Measurements from ENCODE around the gene MDGA2.
A peak's percentile ranks its signal among the peaks of the same experiment; 100 is the strongest.

Gene MDGA2

GRCh38 chr14:47705683-47706082, 30.3 kb upstream of the MDGA2 start:
- no peaks in the 10 kb centered on the region for H3K27me3 Mint-ChIP-seq (ENCODE audit: low read depth)
- no peaks in the 10 kb centered on the region for H3K4me1 Mint-ChIP-seq
- H3K4me3 Mint-ChIP-seq: no peak overlapping the region
- no peaks in the 10 kb centered on the region for H3K36me3 Mint-ChIP-seq (ENCODE audit: low read depth)
- peaks cover 4% of the 10 kb centered on the region for H3K9me3 Mint-ChIP-seq
- TF ChIP-seq CTCF (IDR thresholded peaks at IDR 0.05; ENCODE audit: unreplicated experiment in 3 of 3): no peak
- no peak overlapping the region for H3K27ac Mint-ChIP-seq

DNA sequence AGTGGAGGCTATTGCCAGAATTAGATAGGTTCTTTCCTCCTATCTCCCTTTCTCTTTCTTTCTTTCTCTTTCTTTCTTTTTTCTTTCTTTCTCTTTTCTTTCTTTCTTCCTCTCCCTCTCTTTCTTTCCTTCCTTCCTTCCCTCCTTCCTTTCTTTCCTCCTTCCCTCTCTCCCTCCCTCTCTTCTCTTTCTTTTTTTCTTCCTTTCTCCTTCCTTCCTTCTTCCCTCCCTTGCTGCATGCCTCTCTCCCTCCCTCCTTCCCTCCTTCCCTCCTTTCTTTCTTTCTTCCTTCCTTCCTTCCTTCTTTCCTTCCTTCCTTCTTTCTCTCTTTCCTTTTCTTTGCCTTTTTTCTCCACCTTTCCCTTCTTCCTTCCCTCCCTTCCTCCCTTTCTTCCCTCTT, 16.4 kb upstream of the MDGA2 start:
- Mint-ChIP-seq H3K9me3 (peaks cover 6% of the 10 kb centered on the region), H3K4me3 (no peak overlapping the region), H3K4me1 (no peaks in the 10 kb centered on the region), H3K27me3 (ENCODE audit: low read depth) (no peaks in the 10 kb centered on the region), H3K27ac (no peak overlapping the region), H3K36me3 (ENCODE audit: low read depth) (no peaks in the 10 kb centered on the region)
- no peak for TF ChIP-seq CTCF (IDR thresholded peaks at IDR 0.05; ENCODE audit: unreplicated experiment in 3 of 3)

DNA sequence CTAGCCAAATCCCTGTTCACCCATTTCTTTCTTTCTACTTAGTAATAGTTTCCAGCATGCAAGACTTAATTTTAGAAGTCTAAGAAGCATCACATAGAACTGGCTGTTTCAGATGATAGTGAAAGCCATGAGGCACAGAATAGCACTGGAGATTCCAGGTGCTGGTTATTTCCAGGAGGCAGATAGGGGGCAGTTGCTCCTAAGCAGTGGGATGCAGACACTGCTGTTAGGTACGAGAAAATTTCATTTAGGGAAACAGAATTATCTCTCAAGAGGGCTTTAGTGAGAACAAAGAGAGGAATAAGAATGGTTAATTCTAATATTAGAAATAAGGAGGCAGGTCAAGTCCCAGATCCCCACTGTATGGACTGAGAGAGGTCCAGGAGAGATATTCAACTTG, 3.6 kb upstream of the MDGA2 start:
- H3K27me3 Mint-ChIP-seq (ENCODE audit: low read depth): peaks cover 43% of the 10 kb centered on the region
- H3K9me3 Mint-ChIP-seq: no peaks in the 10 kb centered on the region
- H3K27ac Mint-ChIP-seq: no peak overlapping the region
- H3K4me1 Mint-ChIP-seq: peaks cover 10% of the 10 kb centered on the region
- H3K36me3 Mint-ChIP-seq (ENCODE audit: low read depth): no peaks in the 10 kb centered on the region
- TF ChIP-seq CTCF (IDR thresholded peaks at IDR 0.05; ENCODE audit: unreplicated experiment in 3 of 3): peak in 2 of 3 experiments; percentile 13 to 36
- peak overlapping the region in 1 of 3 experiments; percentile 13 for H3K4me3 Mint-ChIP-seq

- no peak overlapping the region for H3K27ac Mint-ChIP-seq
- H3K4me1 Mint-ChIP-seq: peaks cover 14% of the 10 kb centered on the region
- H3K36me3 Mint-ChIP-seq (ENCODE audit: low read depth): no peaks in the 10 kb centered on the region
- H3K4me3 Mint-ChIP-seq: no peak overlapping the region
- H3K27me3 Mint-ChIP-seq (ENCODE audit: low read depth): peaks cover 52% of the 10 kb centered on the region
- TF ChIP-seq CTCF (IDR thresholded peaks at IDR 0.05; ENCODE audit: unreplicated experiment in 3 of 3): no peak
- H3K9me3 Mint-ChIP-seq: no peaks in the 10 kb centered on the region
Measured at GRCh38 chr14:47678157-47678556, 2.8 kb upstream of the MDGA2 start.

DNA sequence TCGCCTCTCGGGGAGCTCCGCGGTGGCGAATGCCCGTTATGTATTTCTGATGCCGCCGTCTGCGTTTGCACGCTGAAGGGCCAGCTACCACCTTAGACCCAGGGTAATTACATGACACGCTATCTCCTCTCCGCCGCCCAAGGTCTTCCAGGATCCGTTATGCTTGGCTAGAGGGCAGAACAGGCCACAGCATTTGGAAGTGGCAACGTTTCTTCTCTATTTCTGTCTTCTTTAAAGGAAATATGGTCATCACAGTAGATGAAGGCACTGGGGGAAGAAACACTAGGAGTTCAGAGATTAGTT, 861 bp upstream of the MDGA2 start:
- TF ChIP-seq CTCF (IDR thresholded peaks at IDR 0.05; ENCODE audit: unreplicated experiment in 3 of 3): no peak
- peaks cover 68% of the 10 kb centered on the region for H3K27me3 Mint-ChIP-seq (ENCODE audit: low read depth)
- peaks cover 14% of the 10 kb centered on the region for H3K4me1 Mint-ChIP-seq
- H3K27ac Mint-ChIP-seq: peak overlapping the region in 2 of 3 experiments; percentile 35 to 59
- no peaks in the 10 kb centered on the region for H3K9me3 Mint-ChIP-seq
- peak overlapping the region; percentile 83 to 95 (median 87) for H3K4me3 Mint-ChIP-seq
- H3K36me3 Mint-ChIP-seq (ENCODE audit: low read depth): no peaks in the 10 kb centered on the region

DNA sequence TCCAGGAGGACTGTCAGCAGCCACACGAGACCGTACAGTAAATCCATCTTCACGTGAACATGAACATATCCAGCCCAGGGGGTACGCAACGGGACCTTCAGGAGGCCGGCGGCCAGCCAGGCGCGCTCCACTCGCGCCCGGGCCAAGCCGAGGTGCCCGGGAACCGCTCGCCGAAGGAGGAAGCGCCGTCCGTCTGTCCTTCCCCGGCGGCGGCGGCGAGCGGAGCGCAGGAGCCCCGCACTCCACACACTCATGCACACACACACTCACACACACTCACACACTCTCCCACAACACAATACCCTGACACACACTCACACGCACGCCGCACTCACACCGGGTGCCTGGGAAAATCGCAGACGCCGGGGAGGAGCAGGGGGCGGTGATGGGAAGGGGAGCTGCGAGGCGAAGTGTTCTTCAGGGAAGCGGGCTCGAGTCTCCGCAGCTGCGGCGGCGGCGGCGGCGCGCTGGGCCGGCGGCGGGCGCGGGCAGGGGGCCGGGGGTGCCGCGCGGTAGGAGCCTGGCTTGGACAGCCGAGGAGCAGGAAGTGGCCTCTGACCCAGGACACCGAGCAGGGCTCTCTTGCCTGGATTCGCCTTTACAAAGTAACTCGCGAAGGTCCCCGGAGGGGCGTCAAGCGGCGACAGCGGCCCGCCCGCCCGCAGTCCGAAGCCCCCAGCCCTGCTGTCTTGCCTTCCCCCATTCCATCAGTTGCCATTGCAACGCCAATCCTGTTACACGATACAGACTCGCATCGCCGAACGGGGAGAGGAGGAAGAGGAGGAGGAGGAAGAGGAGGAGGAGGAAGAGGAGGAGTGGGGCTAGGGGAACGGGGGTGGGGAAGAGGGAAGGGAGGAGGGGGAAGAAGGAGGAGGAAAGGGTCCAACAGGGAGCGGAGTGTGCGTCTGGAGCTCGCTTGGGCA, 601 bp downstream of the MDGA2 start:
- Mint-ChIP-seq H3K36me3 (ENCODE audit: low read depth) (no peaks in the 10 kb centered on the region), H3K27me3 (ENCODE audit: low read depth) (peaks cover 65% of the 10 kb centered on the region), H3K4me3 (peak overlapping the region; percentile 83 to 96 (median 87)), H3K9me3 (no peaks in the 10 kb centered on the region), H3K27ac (no peak overlapping the region), H3K4me1 (peaks cover 14% of the 10 kb centered on the region)
- TF ChIP-seq CTCF (IDR thresholded peaks at IDR 0.05; ENCODE audit: unreplicated experiment in 3 of 3): no peak
